IMR-90 (cell line): ENCODE data around the gene ANO1. TPM values are rescaled to one million over a fixed set of nuclear protein-coding genes. Genes with fewer than 3 reads are reported as not detected.

ENCODE experiments used
- ATAC-seq: fragments of 200-7000 bp; cut with Tn5 transposase; 2 replicates; pipeline ENCODE4 v1.9.1; 2020; ENCODE audit warnings: low read depth, mild to moderate bottlenecking, moderate library complexity
- BruUV-seq: library from RNA; stranded (reverse); fragments of 400-500 nt; replicated peaks from 2 replicates; lab custom pipeline; 2021; lab: Mats Ljungman, UMichigan
- CTCF ChIA-PET: fragments of 300-600 bp; formaldehyde crosslinking; extraction: SDS; loops from one replicate; lab custom pipeline; 2021; ENCODE audit warnings: antibody characterized with exemption; lab: Yijun Ruan, JAX
- POLR2A ChIA-PET: fragments of 300-600 bp; sonication (Branson Sonifier 250); formaldehyde crosslinking; loops from one replicate; lab custom pipeline; 2022; ENCODE audit warnings: antibody characterized with exemption; ENCODE audit not compliant: unreplicated experiment; lab: Charles Lee
- DNase-seq: peaks from one replicate; pipeline ENCODE4 v3.0.0; 2013
- H2AFZ ChIP-seq: replicated peaks from 2 replicates; pipeline ENCODE3; 2013; ENCODE audit warnings: low read length, mild to moderate bottlenecking; ENCODE audit not compliant: poor library complexity
- H2AK5ac ChIP-seq: 2 replicates; pipeline ENCODE4 v1.6.1; 2013; ENCODE audit warnings: low read depth, low read length, inconsistent platforms
- H2AK9ac ChIP-seq: replicated peaks from 2 replicates; pipeline ENCODE3; 2013; ENCODE audit warnings: mild to moderate bottlenecking, low read depth, low read length, moderate library complexity; ENCODE audit not compliant: poor library complexity
- H2BK120ac ChIP-seq: 2 replicates; pipeline ENCODE4 v1.6.1; 2013; ENCODE audit warnings: low read depth, low read length, inconsistent platforms
- H2BK15ac ChIP-seq: 3 replicates; pipeline ENCODE4 v1.6.1; 2013; ENCODE audit warnings: low read depth, low read length, inconsistent platforms
- H2BK20ac ChIP-seq: 2 replicates; pipeline ENCODE4 v1.6.1; 2013; ENCODE audit warnings: low read depth, mild to moderate bottlenecking, inconsistent platforms, low read length, moderate library complexity
- H2BK5ac ChIP-seq: 2 replicates; pipeline ENCODE4 v1.6.1; 2013; ENCODE audit warnings: mild to moderate bottlenecking, low read depth, low read length, inconsistent platforms; ENCODE audit not compliant: poor library complexity, severe bottlenecking
- H3K14ac ChIP-seq: replicated peaks from 2 replicates; pipeline ENCODE4 v1.6.1; 2013; ENCODE audit warnings: low read depth, low read length, inconsistent platforms
- H3K18ac ChIP-seq: 2 replicates; pipeline ENCODE4 v1.6.1; 2013; ENCODE audit warnings: low read depth, low read length, control low read depth
- H3K23ac ChIP-seq: 2 replicates; pipeline ENCODE4 v1.6.1; 2013; ENCODE audit warnings: low read depth, low read length, inconsistent platforms
- H3K27ac ChIP-seq: 2 replicates; pipeline ENCODE4 v1.5.1; 2013; ENCODE audit warnings: mild to moderate bottlenecking, control low read depth, low read length; ENCODE audit not compliant: insufficient read depth
- H3K27me3 ChIP-seq: 2 replicates; pipeline ENCODE4 v1.6.1; 2013; ENCODE audit warnings: low read length; ENCODE audit not compliant: control insufficient read depth, insufficient read depth
- H3K36me3 ChIP-seq: 2 replicates; pipeline ENCODE4 v1.6.1; 2013; ENCODE audit warnings: low read length, mixed read lengths; ENCODE audit not compliant: control insufficient read depth, insufficient read depth
- H3K4ac ChIP-seq: 2 replicates; pipeline ENCODE4 v1.6.1; 2013; ENCODE audit warnings: low read depth, low read length, inconsistent platforms
- H3K4me1 ChIP-seq: 2 replicates; pipeline ENCODE4 v1.6.1; 2013; ENCODE audit warnings: low read length, mixed read lengths; ENCODE audit not compliant: control insufficient read depth, insufficient read depth
- H3K4me2 ChIP-seq: 2 replicates; pipeline ENCODE4 v1.6.1; 2013; ENCODE audit warnings: low read depth, mild to moderate bottlenecking, control low read depth, low read length, moderate library complexity
- H3K4me3 ChIP-seq: 2 replicates; pipeline ENCODE4 v1.5.1; 2013; ENCODE audit warnings: low read depth, mild to moderate bottlenecking, control low read depth, low read length, moderate library complexity; ENCODE audit not compliant: insufficient read depth
- H3K56ac ChIP-seq: 2 replicates; pipeline ENCODE4 v1.6.1; 2013; ENCODE audit warnings: low read length, inconsistent platforms; ENCODE audit not compliant: insufficient read depth; ENCODE audit errors: extremely low read depth
- H3K79me1 ChIP-seq, 2 experiments: 2 replicates each; pipeline ENCODE4 v1.6.1; 2013; ENCODE audit warnings: low read length in 2 of 2, inconsistent platforms in 1 of 2, low read depth in 1 of 2
- H3K9ac ChIP-seq: 2 replicates; pipeline ENCODE4 v1.6.1; 2013; ENCODE audit warnings: low read depth, low read length, control low read depth
- H3K9me1 ChIP-seq: 2 replicates; pipeline ENCODE4 v1.6.1; 2013; ENCODE audit warnings: low read length, inconsistent platforms; ENCODE audit not compliant: insufficient read depth
- H3K9me3 ChIP-seq: 2 replicates; pipeline ENCODE4 v1.6.1; 2013; ENCODE audit warnings: low read length; ENCODE audit not compliant: control insufficient read depth, insufficient read depth
- H4K20me1 ChIP-seq: 2 replicates; pipeline ENCODE4 v1.6.1; 2013; ENCODE audit warnings: low read length, inconsistent platforms; ENCODE audit not compliant: insufficient read depth
- H4K5ac ChIP-seq: 2 replicates; pipeline ENCODE4 v1.6.1; 2013; ENCODE audit warnings: mild to moderate bottlenecking, low read depth, low read length, control low read depth
- H4K8ac ChIP-seq, 2 experiments: 2 replicates each; pipeline ENCODE4 v1.6.1; 2013; ENCODE audit warnings: low read depth in 2 of 2, low read length in 2 of 2, control low read depth in 1 of 2, inconsistent platforms in 1 of 2
- H4K91ac ChIP-seq: 2 replicates; pipeline ENCODE4 v1.6.1; 2013; ENCODE audit warnings: low read depth, low read length, inconsistent platforms; ENCODE audit not compliant: insufficient read depth
- CEBPB ChIP-seq: IDR thresholded peaks from 2 replicates; pipeline ENCODE4 v1.6.1; 2012; ENCODE audit warnings: low read depth, low read length, improper control_type of control experiment
- MAFK ChIP-seq: IDR thresholded peaks from 2 replicates; pipeline ENCODE4 v1.6.1; 2012; ENCODE audit warnings: low read depth, low read length, improper control_type of control experiment
- MAZ ChIP-seq: IDR thresholded peaks from 2 replicates; pipeline ENCODE4 v1.6.1; 2012; ENCODE audit warnings: low read depth, mild to moderate bottlenecking, low read length, improper control_type of control experiment, moderate library complexity, borderline replicate concordance
- POLR2A ChIP-seq: IDR thresholded peaks from 2 replicates; pipeline ENCODE4 v1.6.1; 2012; ENCODE audit warnings: mild to moderate bottlenecking, low read depth, low read length
- RCOR1 ChIP-seq: IDR thresholded peaks from 2 replicates; pipeline ENCODE4 v1.6.1; 2012; ENCODE audit warnings: mild to moderate bottlenecking, low read length, improper control_type of control experiment; ENCODE audit not compliant: insufficient replicate concordance
- SMC3 ChIP-seq: fragments of 150-350 bp; IDR thresholded peaks from 2 replicates; pipeline ENCODE4 v1.6.1; 2016; ENCODE audit warnings: low read depth, mild to moderate bottlenecking, antibody characterized with exemption, low read length, moderate library complexity
- WGBS, 2 experiments: methylation state at CpG; one replicate each; pipeline versions ENCODE4 v1.1.5 to v1.1.7; 2013; ENCODE audit warnings: missing lambda C conversion rate in 2 of 2; ENCODE audit not compliant: insufficient read length in 1 of 2; ENCODE audit errors: extremely low coverage in 2 of 2; 5-methylcytosine and 5-hydroxymethylcytosine counted together
- dilution Hi-C: fragments of 300-500 bp; cut with HindIII; formaldehyde crosslinking; loops from one replicate; pipeline ENCODE4 v1.14.3; 2018; ENCODE audit warnings: low sequenced_read_pairs; ENCODE audit not compliant: unreplicated experiment
- in situ Hi-C: fragments of 300-500 bp; cut with MboI; formaldehyde crosslinking; loops from 3 replicates; pipeline ENCODE4 v1.14.3; 2019; ENCODE audit warnings: low sequenced_read_pairs, inconsistent platforms, mixed read lengths
- intact Hi-C: fragments of 100-400 bp; cut with micrococcal nuclease; formaldehyde crosslinking; loops from 2 replicates; pipeline ENCODE4 v1.10.0; 2022
- polyA plus RNA-seq, 3 experiments: library from polyadenylated mRNA; depleted of rRNA; stranded (reverse); fragments of >200 nt; gene quantifications; 2 replicates each; pipeline ENCODE4 v1.2.3, GENCODE V29; 2012; ENCODE audit warnings: low replicate concordance in 1 of 3
- total RNA-seq: library from RNA; depleted of rRNA; stranded (reverse); fragments of >200 nt; gene quantifications from 2 replicates; pipeline ENCODE4 v1.2.3, GENCODE V29; 2012
- TF ChIP-seq, protein P1 (sequence below): conservative IDR thresholded peaks from 2 replicates; pipeline ENCODE4 v1.5.1; 2012; ENCODE audit warnings: mild to moderate bottlenecking, low read depth, low read length, improper control_type of control experiment

ANO1 gene
- total and polyA plus RNA-seq, 2 of the 4 experiments (the other 2 are of a cell fraction), result 4.1 to 10.7 TPM

DNA sequence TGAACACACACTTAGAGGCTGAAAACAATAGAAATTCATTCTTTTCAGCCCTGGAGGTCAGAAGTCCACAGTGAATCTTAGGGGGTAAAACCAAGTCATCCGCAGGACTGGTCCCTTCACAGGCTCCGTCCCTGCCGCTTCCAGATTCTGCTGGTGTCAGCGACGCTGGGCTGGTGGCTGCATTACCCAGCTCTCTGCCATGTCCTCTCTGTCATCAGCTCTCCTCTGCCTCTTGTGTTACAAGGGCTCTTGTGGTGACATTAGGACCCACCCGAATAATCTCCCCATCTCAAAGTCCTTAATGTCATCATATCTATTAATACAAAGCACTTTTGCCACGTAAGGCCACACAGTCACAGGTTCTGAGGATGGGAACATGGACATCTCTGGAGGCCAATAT lies 47.7 kb upstream of the ANO1 start:
- no peak overlapping the region for H3K14ac ChIP-seq
- CTCF ChIA-PET, result no interaction called here
- TF ChIP-seq, protein P1, sequence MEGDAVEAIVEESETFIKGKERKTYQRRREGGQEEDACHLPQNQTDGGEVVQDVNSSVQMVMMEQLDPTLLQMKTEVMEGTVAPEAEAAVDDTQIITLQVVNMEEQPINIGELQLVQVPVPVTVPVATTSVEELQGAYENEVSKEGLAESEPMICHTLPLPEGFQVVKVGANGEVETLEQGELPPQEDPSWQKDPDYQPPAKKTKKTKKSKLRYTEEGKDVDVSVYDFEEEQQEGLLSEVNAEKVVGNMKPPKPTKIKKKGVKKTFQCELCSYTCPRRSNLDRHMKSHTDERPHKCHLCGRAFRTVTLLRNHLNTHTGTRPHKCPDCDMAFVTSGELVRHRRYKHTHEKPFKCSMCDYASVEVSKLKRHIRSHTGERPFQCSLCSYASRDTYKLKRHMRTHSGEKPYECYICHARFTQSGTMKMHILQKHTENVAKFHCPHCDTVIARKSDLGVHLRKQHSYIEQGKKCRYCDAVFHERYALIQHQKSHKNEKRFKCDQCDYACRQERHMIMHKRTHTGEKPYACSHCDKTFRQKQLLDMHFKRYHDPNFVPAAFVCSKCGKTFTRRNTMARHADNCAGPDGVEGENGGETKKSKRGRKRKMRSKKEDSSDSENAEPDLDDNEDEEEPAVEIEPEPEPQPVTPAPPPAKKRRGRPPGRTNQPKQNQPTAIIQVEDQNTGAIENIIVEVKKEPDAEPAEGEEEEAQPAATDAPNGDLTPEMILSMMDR, result no peak
- TF ChIP-seq MAZ (no peak), SMC3 (no peak), POLR2A (no peak), CEBPB (no peak), MAFK (no peak), RCOR1 (no peak)
- H3K27me3 ChIP-seq, result no peaks in the 10 kb centered on the region
- H2BK20ac ChIP-seq, result no peak overlapping the region
- H4K91ac ChIP-seq, result no peak overlapping the region
- no peak overlapping the region for H3K4me2 ChIP-seq
- H3K79me1 ChIP-seq, result peaks cover 0 to 38% of the 10 kb centered on the region in 2 experiments; a peak in 3 of 4 replicates
- H3K23ac ChIP-seq, result no peak overlapping the region
- no peak overlapping the region for H2BK120ac ChIP-seq
- H3K9me3 ChIP-seq, result no peaks in the 10 kb centered on the region
- H3K18ac ChIP-seq, result no peak overlapping the region
- no TSS peak for BruUV-seq
- DNase-seq (no peak), ATAC-seq (no peak)
- WGBS, 2 experiments, result 85% methylated on average over 5 of the region's 7 CpGs; no CpG with 5 or more reads in 1 of the 2 experiments
- peaks cover 5% of the 10 kb centered on the region; the same call in 1 of the 2 replicates for H3K4me1 ChIP-seq
- no peak overlapping the region for H3K56ac ChIP-seq
- no peak overlapping the region for H3K27ac ChIP-seq
- dilution Hi-C loops, result no loop called here
- H2BK15ac ChIP-seq, result no peak overlapping the region
- no peak overlapping the region for H4K8ac ChIP-seq
- no peak overlapping the region for H3K9ac ChIP-seq
- intact Hi-C loops, result no loop called here
- no peak overlapping the region for H3K4me3 ChIP-seq
- no peak overlapping the region for H2BK5ac ChIP-seq
- no peak overlapping the region for H3K4ac ChIP-seq
- peaks cover 2% of the 10 kb centered on the region; the same call in 1 of the 2 replicates for H4K20me1 ChIP-seq
- no peaks in the 10 kb centered on the region for H3K36me3 ChIP-seq
- 0 out of 2 replicates have a peak, but pooled peaks cover 3% of the 10 kb centered on the region for H3K9me1 ChIP-seq
- in situ Hi-C loops, result no loop called here
- no peak overlapping the region for H2AK5ac ChIP-seq
- H2AK9ac ChIP-seq, result no peak overlapping the region
- H4K5ac ChIP-seq, result no peak overlapping the region
- no peak overlapping the region for H2AFZ ChIP-seq
- POLR2A ChIA-PET, result no interaction called here
